Measurements from ENCODE around the gene LRCH1. TPM values are rescaled to one million over a fixed set of nuclear protein-coding genes. Genes with fewer than 3 reads are reported as not detected.

The LRCH1 gene
- total and polyA plus RNA-seq, 2 donors from 2014 or later = 10.2 to 39.0 TPM

DNA sequence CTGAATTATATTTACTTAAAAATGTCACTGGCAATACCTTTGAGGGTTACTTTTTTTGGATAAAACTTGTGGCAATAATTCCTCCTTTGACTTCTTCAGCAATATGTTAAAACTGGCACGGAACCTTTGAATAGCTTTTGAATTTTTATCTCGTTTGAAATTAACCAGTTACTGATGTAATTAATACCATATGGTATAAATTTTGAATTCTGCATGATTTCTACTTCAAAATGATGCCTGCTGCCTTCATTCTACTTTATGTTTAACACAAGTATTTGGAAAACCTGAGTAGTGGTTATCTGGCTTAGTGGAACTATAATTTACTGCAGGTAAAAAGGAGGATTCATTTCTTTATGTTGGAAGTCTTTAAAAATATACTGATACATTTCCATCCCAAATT is 85.3 kb downstream of the LRCH1 start:
- DNase-seq = no peak
- intact Hi-C loops (cut with DNase I) = no loop called here
- TF ChIP-seq, protein P1, sequence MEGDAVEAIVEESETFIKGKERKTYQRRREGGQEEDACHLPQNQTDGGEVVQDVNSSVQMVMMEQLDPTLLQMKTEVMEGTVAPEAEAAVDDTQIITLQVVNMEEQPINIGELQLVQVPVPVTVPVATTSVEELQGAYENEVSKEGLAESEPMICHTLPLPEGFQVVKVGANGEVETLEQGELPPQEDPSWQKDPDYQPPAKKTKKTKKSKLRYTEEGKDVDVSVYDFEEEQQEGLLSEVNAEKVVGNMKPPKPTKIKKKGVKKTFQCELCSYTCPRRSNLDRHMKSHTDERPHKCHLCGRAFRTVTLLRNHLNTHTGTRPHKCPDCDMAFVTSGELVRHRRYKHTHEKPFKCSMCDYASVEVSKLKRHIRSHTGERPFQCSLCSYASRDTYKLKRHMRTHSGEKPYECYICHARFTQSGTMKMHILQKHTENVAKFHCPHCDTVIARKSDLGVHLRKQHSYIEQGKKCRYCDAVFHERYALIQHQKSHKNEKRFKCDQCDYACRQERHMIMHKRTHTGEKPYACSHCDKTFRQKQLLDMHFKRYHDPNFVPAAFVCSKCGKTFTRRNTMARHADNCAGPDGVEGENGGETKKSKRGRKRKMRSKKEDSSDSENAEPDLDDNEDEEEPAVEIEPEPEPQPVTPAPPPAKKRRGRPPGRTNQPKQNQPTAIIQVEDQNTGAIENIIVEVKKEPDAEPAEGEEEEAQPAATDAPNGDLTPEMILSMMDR (IDR thresholded peaks at IDR 0.05; ENCODE audit: borderline replicate concordance, extremely low read depth, insufficient read depth) = no peak
- FAIRE-seq = no peak
- Histone ChIP-seq H3K4me1 (ENCODE audit: control insufficient read depth in 2 of 3, insufficient read depth in 2 of 3, low read depth in 1 of 3, low read length in 3 of 3) (peaks cover 6 to 39% (median 34%) of the 10 kb centered on the region in 3 donors), H3K27me3 (ENCODE audit: control insufficient read depth, insufficient read depth, low read length) (no peaks in the 10 kb centered on the region), H3K36me3 (ENCODE audit: control insufficient read depth in 2 of 3, insufficient read depth in 3 of 3, low read length in 3 of 3) (no peaks in the 10 kb centered on the region), H3K27ac (ENCODE audit: low read depth in 2 of 2, low read length in 2 of 2) (no peak overlapping the region), H3K4me3 (ENCODE audit: low read length in 3 of 3) (no peak overlapping the region), H3K9ac (ENCODE audit: low read length in 3 of 3) (no peak overlapping the region), H3K9me3 (ENCODE audit: control insufficient read depth in 2 of 3, insufficient read depth in 1 of 3, low read length in 3 of 3) (no peaks in the 10 kb centered on the region)

DNA sequence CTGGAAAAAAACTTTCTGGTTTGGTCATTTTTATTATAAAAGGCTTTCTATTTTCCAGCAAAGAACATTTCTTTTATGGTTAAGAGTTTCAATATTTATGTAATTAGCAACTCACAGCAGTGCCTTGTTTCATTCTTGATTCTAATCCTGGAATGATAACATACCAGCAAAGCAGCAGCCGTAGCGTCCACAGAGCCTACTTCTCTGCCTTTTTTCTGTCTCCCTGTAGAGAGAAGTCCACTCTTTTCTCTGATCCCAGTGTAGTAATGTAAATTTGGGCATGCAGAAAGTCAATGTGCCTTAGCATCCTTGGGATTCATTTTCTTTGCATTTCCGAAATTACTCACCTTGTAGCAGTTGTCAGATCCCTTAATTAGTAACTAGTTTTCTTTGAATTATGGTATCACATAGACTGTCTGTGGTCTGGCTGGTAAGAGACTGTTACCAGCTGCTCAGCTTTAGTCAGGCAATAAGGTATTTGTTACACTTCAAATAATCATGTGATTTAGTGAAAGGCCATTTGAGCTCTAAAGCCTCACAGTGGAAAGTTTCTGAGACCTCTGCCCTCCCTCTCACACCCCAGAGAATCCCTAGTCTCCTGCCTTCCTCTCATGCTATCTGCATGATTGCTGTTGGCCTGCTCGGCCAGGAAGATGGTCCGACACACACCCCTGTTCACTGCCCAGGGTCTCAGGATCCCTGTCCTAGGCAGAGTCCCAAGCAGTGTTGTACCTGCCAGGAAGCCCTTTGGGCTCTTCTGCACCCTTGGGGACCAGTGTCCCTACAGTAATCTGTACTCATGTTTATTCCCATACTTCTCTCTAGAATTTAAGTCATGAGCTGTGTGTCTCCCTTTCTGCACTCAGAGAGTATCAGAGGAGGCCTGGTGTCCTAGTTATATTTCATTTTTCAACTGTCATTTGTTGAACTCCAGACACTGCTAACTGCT is 86.3 kb downstream of the LRCH1 start:
- Histone ChIP-seq H3K4me1 (ENCODE audit: control insufficient read depth in 2 of 3, insufficient read depth in 2 of 3, low read depth in 1 of 3, low read length in 3 of 3) (peaks cover 6 to 37% (median 37%) of the 10 kb centered on the region in 3 donors), H3K4me3 (ENCODE audit: low read length in 3 of 3) (peak overlapping the region in 2 of 3 donors; percentile 12 to 17), H3K9ac (ENCODE audit: low read length in 3 of 3) (no peak overlapping the region), H3K9me3 (ENCODE audit: control insufficient read depth in 2 of 3, insufficient read depth in 1 of 3, low read length in 3 of 3) (no peaks in the 10 kb centered on the region), H3K36me3 (ENCODE audit: control insufficient read depth in 2 of 3, insufficient read depth in 3 of 3, low read length in 3 of 3) (no peaks in the 10 kb centered on the region), H3K27me3 (ENCODE audit: control insufficient read depth, insufficient read depth, low read length) (no peaks in the 10 kb centered on the region), H3K27ac (ENCODE audit: low read depth in 2 of 2, low read length in 2 of 2) (peak overlapping the region; percentile 52 to 80)
- DNase-seq (peak in 3 of 5 donors; percentile 52 to 79 (median 78)), FAIRE-seq (no peak)
- intact Hi-C loops (cut with DNase I) = no loop called here
- TF ChIP-seq, protein P1 (IDR thresholded peaks at IDR 0.05; ENCODE audit: borderline replicate concordance, extremely low read depth, insufficient read depth) = no peak

DNA sequence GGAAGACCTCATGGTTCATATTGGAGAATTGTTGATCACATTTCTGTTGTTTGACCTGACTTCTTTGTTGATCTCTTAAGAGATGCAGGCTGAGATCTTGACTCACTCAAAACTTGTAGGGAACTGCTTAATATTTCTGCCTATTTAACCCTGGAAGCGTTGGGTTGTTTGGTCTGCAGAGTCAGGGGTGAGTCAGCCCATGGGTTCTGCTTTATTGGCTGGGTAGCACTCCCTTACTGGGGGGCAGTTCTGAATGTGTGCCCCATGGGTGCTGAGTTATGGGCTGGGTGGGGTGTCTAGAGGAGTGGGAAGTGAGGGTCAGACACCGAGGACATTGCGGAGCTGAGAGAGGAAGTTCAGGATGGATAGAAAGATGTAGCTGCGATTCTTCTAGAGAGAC is 87.9 kb downstream of the LRCH1 start:
- no peaks in the 10 kb centered on the region for H3K27me3 ChIP-seq (ENCODE audit: control insufficient read depth, insufficient read depth, low read length)
- DNase-seq = no peak
- TF ChIP-seq, protein P1 (IDR thresholded peaks at IDR 0.05; ENCODE audit: borderline replicate concordance, extremely low read depth, insufficient read depth) = no peak
- no peak overlapping the region for H3K9ac ChIP-seq (ENCODE audit: low read length in 3 of 3)
- no peak for FAIRE-seq
- H3K27ac ChIP-seq (ENCODE audit: low read depth in 2 of 2, low read length in 2 of 2) = peak overlapping the region; percentile 5 to 51
- intact Hi-C loops (cut with DNase I) = no loop called here
- H3K4me3 ChIP-seq (ENCODE audit: low read length in 3 of 3) = no peak overlapping the region
- H3K4me1 ChIP-seq (ENCODE audit: control insufficient read depth in 2 of 3, insufficient read depth in 2 of 3, low read depth in 1 of 3, low read length in 3 of 3) = peaks cover 6 to 37% (median 34%) of the 10 kb centered on the region in 3 donors
- no peaks in the 10 kb centered on the region for H3K9me3 ChIP-seq (ENCODE audit: control insufficient read depth in 2 of 3, insufficient read depth in 1 of 3, low read length in 3 of 3)
- H3K36me3 ChIP-seq (ENCODE audit: control insufficient read depth in 2 of 3, insufficient read depth in 3 of 3, low read length in 3 of 3) = no peaks in the 10 kb centered on the region

All from kidney (tissue), 14 donors.